Neural cell (in vitro differentiated cells): ENCODE data around the gene FBLN2. TPM values are rescaled to one million over a fixed set of nuclear protein-coding genes. Genes with fewer than 3 reads are reported as not detected.

Source experiments
- H2AFZ ChIP-seq: fragments of 200-600, 300-800 bp; sonication (generic), shearing (Covaris generic); 2 replicates; pipeline ENCODE4 v1.6.0; 2014; ENCODE audit warnings: low read depth, mild to moderate bottlenecking, antibody characterized with exemption, low read length, moderate library complexity
- H3F3A ChIP-seq: fragments of 200-600 bp; shearing (Covaris generic); 2 replicates; pipeline ENCODE4 v1.6.1; 2016; ENCODE audit warnings: mild to moderate bottlenecking, moderate library complexity, mixed read lengths, antibody characterized with exemption, low read length; ENCODE audit not compliant: insufficient read depth, poor library complexity, severe bottlenecking
- H3K27ac ChIP-seq: fragments of 200-600, 300-800 bp; sonication (generic), shearing (Covaris generic); 2 replicates; pipeline ENCODE4 v1.5.1; 2014; ENCODE audit warnings: mild to moderate bottlenecking, low read length, moderate library complexity
- H3K27me3 ChIP-seq: fragments of 300-800, 200-600 bp; sonication (generic), shearing (Covaris generic); 2 replicates; pipeline ENCODE4 v1.6.0; 2014; ENCODE audit warnings: mild to moderate bottlenecking, low read depth, low read length, moderate library complexity; ENCODE audit not compliant: insufficient read depth
- H3K36me3 ChIP-seq: fragments of 300-800, 200-600 bp; sonication (generic), shearing (Covaris generic); 2 replicates; pipeline ENCODE4 v1.5.1; 2014; ENCODE audit warnings: mild to moderate bottlenecking, antibody characterized with exemption, low read length, moderate library complexity; ENCODE audit not compliant: insufficient read depth
- H3K4me2 ChIP-seq: fragments of 300-800, 200-600 bp; sonication (generic), shearing (Covaris generic); 2 replicates; pipeline ENCODE4 v1.6.0; 2014; ENCODE audit warnings: mild to moderate bottlenecking, low read length
- H3K4me3 ChIP-seq: fragments of 300-800, 200-600 bp; sonication (generic), shearing (Covaris generic); 2 replicates; pipeline ENCODE4 v1.5.1; 2014; ENCODE audit warnings: mild to moderate bottlenecking, low read length, moderate library complexity
- H3K79me2 ChIP-seq: fragments of 200-600 bp; shearing (Covaris generic); replicated peaks from 2 replicates; pipeline ENCODE4 v1.6.0; 2014; ENCODE audit warnings: mild to moderate bottlenecking, low read length, moderate library complexity; ENCODE audit not compliant: insufficient read depth
- H3K9ac ChIP-seq: fragments of 300-800, 200-600 bp; sonication (generic), shearing (Covaris generic); 2 replicates; pipeline ENCODE4 v1.6.1; 2016; ENCODE audit warnings: mild to moderate bottlenecking, low read length, mixed read lengths
- H3K9me2 ChIP-seq: fragments of 200-600 bp; shearing (Covaris generic); 2 replicates; pipeline ENCODE4 v1.6.1; 2016; ENCODE audit warnings: mild to moderate bottlenecking, low read length, mixed read lengths; ENCODE audit not compliant: insufficient read depth
- H3K9me3 ChIP-seq: fragments of 200-600, 300-800 bp; sonication (generic), shearing (Covaris generic); 2 replicates; pipeline ENCODE4 v1.6.1; 2016; ENCODE audit warnings: mild to moderate bottlenecking, mixed run types, low read length, moderate library complexity, mixed read lengths
- H4K20me1 ChIP-seq: fragments of 200-600 bp; shearing (Covaris generic); 2 replicates; pipeline ENCODE4 v1.6.1; 2016; ENCODE audit warnings: mild to moderate bottlenecking, mixed run types; ENCODE audit not compliant: insufficient read depth
- EP300 ChIP-seq: fragments of 450-650 bp; conservative IDR thresholded peaks from 2 replicates; pipeline ENCODE4 v1.6.1; 2014; ENCODE audit warnings: antibody characterized with exemption, mild to moderate bottlenecking, moderate library complexity; ENCODE audit not compliant: poor library complexity, severe bottlenecking
- EZH2 ChIP-seq: fragments of 200-600, 300-800 bp; shearing (Covaris generic), sonication (generic); IDR thresholded peaks from 2 replicates; pipeline ENCODE4 v1.6.1; 2014; ENCODE audit warnings: antibody characterized with exemption, low read length, borderline replicate concordance, mild to moderate bottlenecking; ENCODE audit not compliant: insufficient read depth, poor library complexity, severe bottlenecking
- MXI1 ChIP-seq: fragments of 450-650 bp; conservative IDR thresholded peaks from 2 replicates; pipeline ENCODE4 v1.6.1; 2014; ENCODE audit warnings: antibody characterized with exemption, mild to moderate bottlenecking; ENCODE audit not compliant: poor library complexity, severe bottlenecking
- POLR2AphosphoS5 ChIP-seq: IDR thresholded peaks from 2 replicates; pipeline ENCODE4 v1.6.1; 2012
- RAD21 ChIP-seq: fragments of 450-650 bp; conservative IDR thresholded peaks from 2 replicates; pipeline ENCODE4 v1.6.1; 2014; ENCODE audit warnings: antibody characterized with exemption, mild to moderate bottlenecking, moderate library complexity
- SMC3 ChIP-seq: fragments of 450-650 bp; conservative IDR thresholded peaks from 2 replicates; pipeline ENCODE4 v1.6.1; 2014; ENCODE audit warnings: antibody characterized with exemption, mild to moderate bottlenecking, moderate library complexity; ENCODE audit not compliant: poor library complexity
- TAF1 ChIP-seq: IDR thresholded peaks from 2 replicates; pipeline ENCODE4 v1.6.1; 2012; ENCODE audit warnings: low read depth
- polyA plus RNA-seq: library from polyadenylated mRNA; depleted of rRNA; stranded (reverse); fragments of >200 nt; gene quantifications from 2 replicates; pipeline ENCODE4 v1.2.3, GENCODE V29; 2014
- TF ChIP-seq, protein P1 (sequence below): fragments of 450-650 bp; IDR thresholded peaks from 2 replicates; pipeline ENCODE4 v1.5.1; 2014; ENCODE audit warnings: antibody characterized with exemption, mild to moderate bottlenecking, moderate library complexity; ENCODE audit not compliant: poor library complexity, severe bottlenecking
- TF ChIP-seq, protein P2 (sequence below): IDR thresholded peaks from 2 replicates; pipeline ENCODE4 v1.6.1; 2012; ENCODE audit warnings: borderline replicate concordance

FBLN2 gene
- polyA plus RNA-seq, 1 donor from 2014 or later, result 0.37 TPM

DNA sequence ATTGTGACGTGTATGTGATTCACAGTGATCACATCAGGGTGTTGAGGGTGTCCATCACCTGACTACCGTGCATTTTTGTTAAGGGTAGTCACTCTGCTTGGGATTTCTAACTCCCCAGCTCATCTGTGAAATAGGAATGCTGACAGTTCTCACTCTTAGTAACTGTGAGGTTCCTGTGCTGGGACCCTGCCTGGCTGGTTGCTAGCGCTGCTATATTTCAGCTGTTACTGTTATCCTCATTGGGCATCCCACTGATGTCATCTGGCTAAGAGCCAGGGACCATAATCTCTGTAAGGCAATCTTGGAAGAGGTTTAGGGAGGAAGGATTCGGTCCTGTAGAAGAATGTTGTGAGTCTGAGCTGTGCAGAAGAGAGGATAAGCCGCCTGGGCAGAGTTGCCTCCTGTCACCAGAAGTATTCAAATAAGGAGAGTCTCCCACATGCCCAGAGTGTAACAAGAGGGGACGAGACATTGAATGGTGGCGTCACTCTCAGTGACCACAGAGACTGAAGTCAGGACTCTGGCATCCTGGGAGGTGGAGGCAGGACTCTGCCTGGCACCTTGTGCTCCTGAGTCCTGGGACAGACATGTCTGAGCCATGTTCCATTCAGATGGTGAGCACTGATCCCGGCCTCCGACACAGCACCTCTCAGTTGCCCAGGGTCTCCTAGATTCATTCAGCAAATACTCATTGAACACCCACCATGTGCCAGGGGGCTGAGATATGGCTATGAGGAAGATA is 52.2 kb downstream of the FBLN2 start:
- H3K27me3 ChIP-seq, result no peaks in the 10 kb centered on the region
- H3K9me2 ChIP-seq, result no peaks in the 10 kb centered on the region
- TF ChIP-seq SMC3, result no peak
- TF ChIP-seq, protein P1, sequence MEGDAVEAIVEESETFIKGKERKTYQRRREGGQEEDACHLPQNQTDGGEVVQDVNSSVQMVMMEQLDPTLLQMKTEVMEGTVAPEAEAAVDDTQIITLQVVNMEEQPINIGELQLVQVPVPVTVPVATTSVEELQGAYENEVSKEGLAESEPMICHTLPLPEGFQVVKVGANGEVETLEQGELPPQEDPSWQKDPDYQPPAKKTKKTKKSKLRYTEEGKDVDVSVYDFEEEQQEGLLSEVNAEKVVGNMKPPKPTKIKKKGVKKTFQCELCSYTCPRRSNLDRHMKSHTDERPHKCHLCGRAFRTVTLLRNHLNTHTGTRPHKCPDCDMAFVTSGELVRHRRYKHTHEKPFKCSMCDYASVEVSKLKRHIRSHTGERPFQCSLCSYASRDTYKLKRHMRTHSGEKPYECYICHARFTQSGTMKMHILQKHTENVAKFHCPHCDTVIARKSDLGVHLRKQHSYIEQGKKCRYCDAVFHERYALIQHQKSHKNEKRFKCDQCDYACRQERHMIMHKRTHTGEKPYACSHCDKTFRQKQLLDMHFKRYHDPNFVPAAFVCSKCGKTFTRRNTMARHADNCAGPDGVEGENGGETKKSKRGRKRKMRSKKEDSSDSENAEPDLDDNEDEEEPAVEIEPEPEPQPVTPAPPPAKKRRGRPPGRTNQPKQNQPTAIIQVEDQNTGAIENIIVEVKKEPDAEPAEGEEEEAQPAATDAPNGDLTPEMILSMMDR, result no peak
- TF ChIP-seq RAD21, result no peak
- TF ChIP-seq POLR2AphosphoS5, result no peak
- TF ChIP-seq, protein P2, sequence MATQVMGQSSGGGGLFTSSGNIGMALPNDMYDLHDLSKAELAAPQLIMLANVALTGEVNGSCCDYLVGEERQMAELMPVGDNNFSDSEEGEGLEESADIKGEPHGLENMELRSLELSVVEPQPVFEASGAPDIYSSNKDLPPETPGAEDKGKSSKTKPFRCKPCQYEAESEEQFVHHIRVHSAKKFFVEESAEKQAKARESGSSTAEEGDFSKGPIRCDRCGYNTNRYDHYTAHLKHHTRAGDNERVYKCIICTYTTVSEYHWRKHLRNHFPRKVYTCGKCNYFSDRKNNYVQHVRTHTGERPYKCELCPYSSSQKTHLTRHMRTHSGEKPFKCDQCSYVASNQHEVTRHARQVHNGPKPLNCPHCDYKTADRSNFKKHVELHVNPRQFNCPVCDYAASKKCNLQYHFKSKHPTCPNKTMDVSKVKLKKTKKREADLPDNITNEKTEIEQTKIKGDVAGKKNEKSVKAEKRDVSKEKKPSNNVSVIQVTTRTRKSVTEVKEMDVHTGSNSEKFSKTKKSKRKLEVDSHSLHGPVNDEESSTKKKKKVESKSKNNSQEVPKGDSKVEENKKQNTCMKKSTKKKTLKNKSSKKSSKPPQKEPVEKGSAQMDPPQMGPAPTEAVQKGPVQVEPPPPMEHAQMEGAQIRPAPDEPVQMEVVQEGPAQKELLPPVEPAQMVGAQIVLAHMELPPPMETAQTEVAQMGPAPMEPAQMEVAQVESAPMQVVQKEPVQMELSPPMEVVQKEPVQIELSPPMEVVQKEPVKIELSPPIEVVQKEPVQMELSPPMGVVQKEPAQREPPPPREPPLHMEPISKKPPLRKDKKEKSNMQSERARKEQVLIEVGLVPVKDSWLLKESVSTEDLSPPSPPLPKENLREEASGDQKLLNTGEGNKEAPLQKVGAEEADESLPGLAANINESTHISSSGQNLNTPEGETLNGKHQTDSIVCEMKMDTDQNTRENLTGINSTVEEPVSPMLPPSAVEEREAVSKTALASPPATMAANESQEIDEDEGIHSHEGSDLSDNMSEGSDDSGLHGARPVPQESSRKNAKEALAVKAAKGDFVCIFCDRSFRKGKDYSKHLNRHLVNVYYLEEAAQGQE, result no peak
- no peak for TF ChIP-seq MXI1
- no peak for TF ChIP-seq TAF1
- no peak for TF ChIP-seq EP300
- TF ChIP-seq EZH2, result no peak
- H3K9ac ChIP-seq, result no peak overlapping the region
- H3K9me3 ChIP-seq, result no peaks in the 10 kb centered on the region
- no peaks in the 10 kb centered on the region for H3K36me3 ChIP-seq
- H4K20me1 ChIP-seq, result no peaks in the 10 kb centered on the region
- H2AFZ ChIP-seq, result no peak overlapping the region
- no peak overlapping the region for H3K4me3 ChIP-seq
- no peaks in the 10 kb centered on the region for H3K79me2 ChIP-seq
- no peak overlapping the region for H3K4me2 ChIP-seq
- H3K27ac ChIP-seq, result no peak overlapping the region
- no peaks in the 10 kb centered on the region for H3F3A ChIP-seq

DNA sequence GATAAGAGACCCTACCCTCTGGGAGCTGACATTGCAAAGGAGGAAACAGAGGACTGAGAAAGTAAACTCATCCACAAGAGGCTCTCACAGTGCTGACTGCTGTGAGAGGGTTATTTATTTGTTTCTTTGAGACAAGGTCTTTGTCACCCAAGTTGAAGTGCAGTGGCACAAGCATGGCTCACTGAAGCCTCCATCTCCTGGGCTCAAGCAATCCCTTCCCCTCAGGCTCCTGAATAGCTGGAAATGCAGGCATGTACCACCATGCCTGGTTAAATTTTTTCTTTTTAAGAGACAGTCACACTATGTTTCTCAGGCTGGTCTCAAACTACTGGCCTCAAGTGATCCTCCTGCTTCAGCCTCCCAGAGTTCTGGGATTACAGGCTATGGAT is 52.8 kb downstream of the FBLN2 start:
- no peaks in the 10 kb centered on the region for H3K36me3 ChIP-seq
- H3F3A ChIP-seq, result no peaks in the 10 kb centered on the region
- no peak overlapping the region for H3K27ac ChIP-seq
- H3K4me3 ChIP-seq, result no peak overlapping the region
- TF ChIP-seq TAF1, result no peak
- no peak for TF ChIP-seq SMC3
- no peak for TF ChIP-seq RAD21
- TF ChIP-seq EP300, result no peak
- TF ChIP-seq EZH2, result no peak
- TF ChIP-seq MXI1, result no peak
- TF ChIP-seq, protein P2, result no peak
- no peak for TF ChIP-seq POLR2AphosphoS5
- TF ChIP-seq, protein P1, result no peak
- H3K27me3 ChIP-seq, result no peaks in the 10 kb centered on the region
- H3K9ac ChIP-seq, result no peak overlapping the region
- H3K9me2 ChIP-seq, result no peaks in the 10 kb centered on the region
- no peaks in the 10 kb centered on the region for H4K20me1 ChIP-seq
- H3K9me3 ChIP-seq, result no peaks in the 10 kb centered on the region
- no peaks in the 10 kb centered on the region for H3K79me2 ChIP-seq
- H3K4me2 ChIP-seq, result no peak overlapping the region
- no peak overlapping the region for H2AFZ ChIP-seq
